Sigmoid colon (tissue), 4 donors: Measurements from ENCODE around the gene POU6F2.

Source experiments
- CTCF ChIP-seq, 4 experiments: fragments of 450-650 bp in 3 of 4; fragments of 200-600 bp in 1 of 4; IDR thresholded peaks; one replicate each; pipeline ENCODE4 v1.5.1; 2016 to 2019; ENCODE audit warnings: antibody characterized with exemption in 4 of 4, mild to moderate bottlenecking in 3 of 4, moderate library complexity in 2 of 4
- EP300 ChIP-seq, 4 donors: sonication (generic); formaldehyde crosslinking; IDR thresholded peaks; one replicate each; pipeline ENCODE4 v1.6.1; 2017; ENCODE audit warnings: antibody characterized with exemption in 4 of 4
- POLR2A ChIP-seq, 2 donors: fragments of 450-650 bp; IDR thresholded peaks; one replicate each; pipeline ENCODE4 v1.6.1; 2016; ENCODE audit warnings: antibody characterized with exemption in 2 of 2, mild to moderate bottlenecking in 2 of 2, moderate library complexity in 2 of 2
- POLR2AphosphoS5 ChIP-seq, 4 donors: sonication (generic); formaldehyde crosslinking; IDR thresholded peaks; one replicate each; pipeline ENCODE4 v1.6.1; 2017; ENCODE audit warnings: antibody characterized with exemption in 4 of 4

GRCh38 chr7:39433550-39433949 lies 455.8 kb downstream of the POU6F2 start:
- TF ChIP-seq CTCF (IDR thresholded peaks at IDR 0.05): no peak
- no peak for TF ChIP-seq POLR2A (IDR thresholded peaks at IDR 0.05)
- no peak for TF ChIP-seq POLR2AphosphoS5 (IDR thresholded peaks at IDR 0.05)
- no peak for TF ChIP-seq EP300 (IDR thresholded peaks at IDR 0.05)
